GM12878 (cell line): ENCODE measurements around the gene RP9.

ENCODE experiments used
- CTCF ChIP-seq, 3 experiments: IDR thresholded peaks in 2 of 3; conservative IDR thresholded peaks in 1 of 3; 2 replicates each; pipeline ENCODE4 v1.5.1; 2011; ENCODE audit warnings: low read depth in 3 of 3, low read length in 3 of 3, mild to moderate bottlenecking in 3 of 3, control low read depth in 2 of 3, moderate library complexity in 2 of 3, inconsistent platforms in 1 of 3, mixed read lengths in 1 of 3; ENCODE audit not compliant: control insufficient read depth in 2 of 3, insufficient read depth in 1 of 3; ENCODE audit errors: extremely low read depth in 1 of 3
- HDAC2 ChIP-seq: fragments of 200-600 bp; sonication (generic); IDR thresholded peaks from 2 replicates; pipeline ENCODE4 v1.6.1; 2017
- JUND ChIP-seq: IDR thresholded peaks from 2 replicates; pipeline ENCODE4 v1.6.1; 2012; ENCODE audit warnings: low read depth, mild to moderate bottlenecking, low read length, improper control_type of control experiment, moderate library complexity
- POLR2A ChIP-seq: IDR thresholded peaks from 2 replicates; pipeline ENCODE4 v1.6.1; 2011; ENCODE audit warnings: low read depth, mild to moderate bottlenecking, low read length
- TAF1 ChIP-seq: IDR thresholded peaks from 2 replicates; pipeline ENCODE4 v1.6.1; 2011; ENCODE audit warnings: mild to moderate bottlenecking, low read depth, low read length, borderline replicate concordance

GRCh38 chr7:33091641-33092191, 17.5 kb downstream of the RP9 start:
- no peak for TF ChIP-seq HDAC2
- no peak for TF ChIP-seq POLR2A
- no peak for TF ChIP-seq TAF1
- TF ChIP-seq CTCF (IDR thresholded peaks at IDR 0.05 in 2 of 3, conservative IDR thresholded peaks at IDR 0.05 in 1 of 3; ENCODE audit: control insufficient read depth in 2 of 3, extremely low read depth in 1 of 3, insufficient read depth in 1 of 3, low read depth in 3 of 3, low read length in 3 of 3), result no peak
- TF ChIP-seq JUND, result no peak
